ENCODE data around the gene CBARP. TPM values are rescaled to one million over a fixed set of nuclear protein-coding genes. Genes with fewer than 3 reads are reported as not detected.

Gene CBARP
- total and polyA plus RNA-seq, 7 donors = 0.41 to 19.0 (median 0.88) TPM

DNA sequence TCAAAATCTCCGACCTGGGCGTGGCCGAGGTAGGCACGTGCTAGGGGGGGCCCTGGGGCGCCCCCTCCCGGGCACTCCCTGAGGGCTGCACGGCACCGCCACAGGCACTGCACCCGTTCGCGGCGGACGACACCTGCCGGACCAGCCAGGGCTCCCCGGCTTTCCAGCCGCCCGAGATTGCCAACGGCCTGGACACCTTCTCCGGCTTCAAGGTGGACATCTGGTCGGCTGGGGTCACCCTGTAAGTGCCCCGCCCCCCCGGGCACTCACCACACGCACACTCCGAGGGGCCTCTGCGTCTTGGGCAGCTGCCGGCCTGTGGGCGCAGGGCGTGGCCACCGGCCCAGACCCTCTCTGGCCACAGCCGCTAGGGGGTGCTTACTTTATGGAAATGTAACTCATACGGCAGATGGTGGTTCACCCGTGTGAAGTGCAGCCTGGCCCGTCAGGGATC, 17.3 kb downstream of the CBARP start:
- intact Hi-C loops (cut with DNase I) = loop anchor here in 1 of 2 donors (2.0 kb wide), 1 partner anchor 18 kb away; the partner anchor contains the start of gene CBARP
- no peaks in the 10 kb centered on the region for H3K9me3 ChIP-seq
- ATAC-seq = no peak
- H3K27ac ChIP-seq = peak overlapping the region; percentile 99
- H3K27me3 ChIP-seq (ENCODE audit: insufficient read depth in 3 of 3, low read length in 2 of 3) = no peaks in the 10 kb centered on the region
- H3K36me3 ChIP-seq (ENCODE audit: insufficient read depth in 1 of 2, low read depth in 1 of 2) = peaks cover 0 to 52% of the 10 kb centered on the region in 2 donors
- peaks cover 73% of the 10 kb centered on the region for H3K4me1 ChIP-seq
- 75 to 84% (median 76%) methylated on average over 28 to 33 of the region's 33 CpGs for WGBS, 3 donors
- DNase-seq = no peak
- TF ChIP-seq, protein P1, sequence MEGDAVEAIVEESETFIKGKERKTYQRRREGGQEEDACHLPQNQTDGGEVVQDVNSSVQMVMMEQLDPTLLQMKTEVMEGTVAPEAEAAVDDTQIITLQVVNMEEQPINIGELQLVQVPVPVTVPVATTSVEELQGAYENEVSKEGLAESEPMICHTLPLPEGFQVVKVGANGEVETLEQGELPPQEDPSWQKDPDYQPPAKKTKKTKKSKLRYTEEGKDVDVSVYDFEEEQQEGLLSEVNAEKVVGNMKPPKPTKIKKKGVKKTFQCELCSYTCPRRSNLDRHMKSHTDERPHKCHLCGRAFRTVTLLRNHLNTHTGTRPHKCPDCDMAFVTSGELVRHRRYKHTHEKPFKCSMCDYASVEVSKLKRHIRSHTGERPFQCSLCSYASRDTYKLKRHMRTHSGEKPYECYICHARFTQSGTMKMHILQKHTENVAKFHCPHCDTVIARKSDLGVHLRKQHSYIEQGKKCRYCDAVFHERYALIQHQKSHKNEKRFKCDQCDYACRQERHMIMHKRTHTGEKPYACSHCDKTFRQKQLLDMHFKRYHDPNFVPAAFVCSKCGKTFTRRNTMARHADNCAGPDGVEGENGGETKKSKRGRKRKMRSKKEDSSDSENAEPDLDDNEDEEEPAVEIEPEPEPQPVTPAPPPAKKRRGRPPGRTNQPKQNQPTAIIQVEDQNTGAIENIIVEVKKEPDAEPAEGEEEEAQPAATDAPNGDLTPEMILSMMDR (IDR thresholded peaks at IDR 0.05) = no peak
- no peak overlapping the region for H3K4me3 ChIP-seq

DNA sequence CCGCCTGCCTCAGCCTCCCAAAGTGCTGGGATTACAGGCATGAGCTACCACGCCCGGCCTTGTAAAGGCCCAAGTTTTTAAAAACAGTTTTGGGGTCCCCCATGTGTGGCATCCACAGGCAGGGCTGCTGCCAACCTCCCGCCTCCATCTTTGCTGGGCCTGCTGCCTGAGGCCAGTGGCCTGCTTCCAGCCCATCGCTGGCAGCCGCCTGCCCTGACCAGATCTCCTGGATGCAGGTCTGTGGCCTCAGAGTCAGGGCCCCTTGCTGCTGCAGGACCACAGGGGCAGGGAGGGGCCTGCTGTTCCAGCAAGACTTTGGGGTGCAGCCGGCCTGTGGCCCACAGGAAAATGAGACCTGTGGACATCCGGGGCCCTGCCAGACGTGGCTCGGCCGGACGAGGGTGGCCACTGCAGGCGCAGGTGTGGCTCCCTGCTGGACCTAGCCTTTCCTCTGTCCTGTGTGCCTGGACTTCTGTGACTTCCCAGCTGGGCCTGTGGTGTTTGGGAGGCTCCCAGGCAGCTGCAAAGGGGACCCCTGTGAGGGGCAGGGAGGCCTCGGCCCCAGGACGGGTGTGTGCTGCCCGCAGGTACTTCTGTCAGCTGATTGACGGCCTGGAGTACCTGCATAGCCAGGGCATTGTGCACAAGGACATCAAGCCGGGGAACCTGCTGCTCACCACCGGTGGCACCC, 17.9 kb downstream of the CBARP start:
- no peaks in the 10 kb centered on the region for H3K9me3 ChIP-seq
- H3K4me1 ChIP-seq = peaks cover 79% of the 10 kb centered on the region
- peak overlapping the region; percentile 99 for H3K27ac ChIP-seq
- H3K4me3 ChIP-seq = no peak overlapping the region
- intact Hi-C loops (cut with DNase I) = loop anchor here (2.0 to 10.0 kb wide), 3 partner anchors 19 to 295 kb away; partner anchors contain the start of genes ARID3A (in 1 of the 2) and CBARP (in 1 of the 2)
- 87 to 94% (median 89%) methylated on average over 19 of the region's 19 CpGs for WGBS, 3 donors
- no peaks in the 10 kb centered on the region for H3K27me3 ChIP-seq (ENCODE audit: insufficient read depth in 3 of 3, low read length in 2 of 3)
- no peak for ATAC-seq
- TF ChIP-seq, protein P1 (IDR thresholded peaks at IDR 0.05) = no peak
- no peak for DNase-seq
- H3K36me3 ChIP-seq (ENCODE audit: insufficient read depth in 1 of 2, low read depth in 1 of 2) = peaks cover 0 to 51% of the 10 kb centered on the region in 2 donors

DNA sequence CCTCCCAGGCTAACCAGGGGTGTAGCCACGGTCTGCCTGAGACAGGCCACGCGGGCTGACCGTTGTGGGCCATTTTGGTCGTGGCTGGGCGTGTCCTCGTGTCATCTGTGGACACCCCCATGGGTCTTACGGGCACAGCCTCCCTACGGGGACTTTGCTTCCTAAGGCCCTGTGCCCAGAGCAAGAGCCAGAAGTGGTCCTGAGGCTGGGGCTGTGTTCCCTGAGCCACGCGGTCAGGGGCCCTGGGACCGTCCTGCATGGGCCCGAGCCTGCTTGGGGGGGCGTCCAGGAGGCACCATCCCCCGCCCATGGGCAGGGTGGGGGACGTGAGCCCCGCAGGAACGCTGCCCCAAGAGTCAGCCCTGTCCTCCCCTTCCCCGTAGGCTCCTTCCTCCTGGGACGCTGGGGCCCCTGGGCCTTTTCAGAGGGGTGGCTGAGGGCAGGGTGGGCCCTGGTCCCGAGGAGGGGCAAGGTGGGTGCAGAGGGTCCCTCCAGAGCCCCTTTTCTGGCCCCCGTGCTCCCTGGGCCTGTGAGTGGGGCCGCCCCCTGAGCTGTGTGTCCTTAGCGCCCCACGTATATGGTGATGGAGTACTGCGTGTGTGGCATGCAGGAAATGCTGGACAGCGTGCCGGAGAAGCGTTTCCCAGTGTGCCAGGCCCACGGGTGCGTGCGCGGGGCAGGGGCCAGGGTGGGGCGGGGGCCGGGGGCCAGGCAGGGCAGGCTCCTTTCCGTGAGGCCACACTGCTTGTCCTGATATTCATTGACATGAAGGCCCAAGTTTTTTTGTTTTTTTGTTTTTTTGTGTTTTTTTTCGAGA, 18.8 kb downstream of the CBARP start:
- no peaks in the 10 kb centered on the region for H3K27me3 ChIP-seq (ENCODE audit: insufficient read depth in 3 of 3, low read length in 2 of 3)
- 73 to 84% (median 81%) methylated on average over 35 to 37 of the region's 37 CpGs for WGBS, 3 donors
- H3K27ac ChIP-seq = peak overlapping the region; percentile 99
- DNase-seq = no peak
- no peak for ATAC-seq
- no peaks in the 10 kb centered on the region for H3K9me3 ChIP-seq
- TF ChIP-seq, protein P1 (IDR thresholded peaks at IDR 0.05) = no peak
- peak overlapping the region; percentile 4 for H3K4me3 ChIP-seq
- H3K4me1 ChIP-seq = peaks cover 88% of the 10 kb centered on the region
- peaks cover 0 to 41% of the 10 kb centered on the region in 2 donors for H3K36me3 ChIP-seq (ENCODE audit: insufficient read depth in 1 of 2, low read depth in 1 of 2)
- intact Hi-C loops (cut with DNase I) = loop anchor here (2.0 to 10.0 kb wide), 2 partner anchors 48 to 294 kb away; partner anchors contain the start of gene ARID3A (in 1 of the 2)

DNA sequence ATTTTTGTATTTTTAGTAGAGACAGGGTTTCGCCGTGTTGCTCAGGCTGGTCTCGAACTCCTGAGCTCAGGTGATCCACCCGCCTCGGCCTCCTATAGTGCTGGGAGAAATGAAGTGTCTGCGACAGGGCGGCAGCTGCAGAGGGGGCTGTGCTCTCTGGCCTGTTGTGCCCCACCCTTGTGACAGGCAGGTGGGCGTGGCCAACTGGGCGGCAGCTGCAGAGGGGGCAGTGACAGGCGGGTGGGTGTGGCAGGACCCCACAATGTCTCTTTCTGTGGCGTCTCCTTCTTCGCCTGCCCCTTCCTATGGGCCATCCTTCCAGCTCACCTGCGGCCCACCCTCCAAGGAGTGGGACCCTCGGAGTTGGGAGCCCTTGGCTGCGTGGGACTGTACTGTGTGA, 20.4 kb downstream of the CBARP start:
- no peaks in the 10 kb centered on the region for H3K9me3 ChIP-seq
- TF ChIP-seq, protein P1 (IDR thresholded peaks at IDR 0.05) = no peak
- H3K27me3 ChIP-seq (ENCODE audit: insufficient read depth in 3 of 3, low read length in 2 of 3) = no peaks in the 10 kb centered on the region
- peak overlapping the region; percentile 99 for H3K27ac ChIP-seq
- ATAC-seq = peak in 1 of 4 donors; percentile 37
- H3K36me3 ChIP-seq (ENCODE audit: insufficient read depth in 1 of 2, low read depth in 1 of 2) = peaks cover 0 to 28% of the 10 kb centered on the region in 2 donors
- peak in 1 of 2 donors; percentile 78 for DNase-seq
- H3K4me3 ChIP-seq = peak overlapping the region; percentile 36
- H3K4me1 ChIP-seq = peaks cover 89% of the 10 kb centered on the region
- WGBS, 3 donors = 45 to 69% (median 49%) methylated on average over 14 to 15 of the region's 15 CpGs
- intact Hi-C loops (cut with DNase I) = loop anchor here in 1 of 2 donors (10.0 kb wide), 1 partner anchor 293 kb away; the partner anchor contains the start of gene ARID3A

All from psoas muscle (tissue), 8 donors.